ENCODE measurements around the gene C10orf143.

DNA sequence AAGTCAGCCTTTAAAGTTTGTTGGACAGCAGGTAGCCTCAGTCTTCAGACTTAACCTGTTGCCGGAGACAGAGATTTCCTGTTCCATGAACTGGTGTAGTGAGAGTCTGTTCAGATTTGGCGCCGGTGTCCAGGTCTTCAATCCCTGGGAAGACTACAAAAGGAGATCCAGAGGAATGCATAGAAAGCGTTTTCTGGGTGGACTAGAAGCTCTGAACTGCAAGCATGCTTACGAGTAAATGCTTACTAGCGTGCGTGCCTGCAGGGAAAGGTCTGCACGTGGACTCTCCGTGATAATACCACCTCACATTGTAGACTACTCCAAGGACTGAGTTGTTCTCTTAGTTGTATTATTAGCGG lies 26.4 kb upstream of the C10orf143 start:
- TF ChIP-seq, protein P1, sequence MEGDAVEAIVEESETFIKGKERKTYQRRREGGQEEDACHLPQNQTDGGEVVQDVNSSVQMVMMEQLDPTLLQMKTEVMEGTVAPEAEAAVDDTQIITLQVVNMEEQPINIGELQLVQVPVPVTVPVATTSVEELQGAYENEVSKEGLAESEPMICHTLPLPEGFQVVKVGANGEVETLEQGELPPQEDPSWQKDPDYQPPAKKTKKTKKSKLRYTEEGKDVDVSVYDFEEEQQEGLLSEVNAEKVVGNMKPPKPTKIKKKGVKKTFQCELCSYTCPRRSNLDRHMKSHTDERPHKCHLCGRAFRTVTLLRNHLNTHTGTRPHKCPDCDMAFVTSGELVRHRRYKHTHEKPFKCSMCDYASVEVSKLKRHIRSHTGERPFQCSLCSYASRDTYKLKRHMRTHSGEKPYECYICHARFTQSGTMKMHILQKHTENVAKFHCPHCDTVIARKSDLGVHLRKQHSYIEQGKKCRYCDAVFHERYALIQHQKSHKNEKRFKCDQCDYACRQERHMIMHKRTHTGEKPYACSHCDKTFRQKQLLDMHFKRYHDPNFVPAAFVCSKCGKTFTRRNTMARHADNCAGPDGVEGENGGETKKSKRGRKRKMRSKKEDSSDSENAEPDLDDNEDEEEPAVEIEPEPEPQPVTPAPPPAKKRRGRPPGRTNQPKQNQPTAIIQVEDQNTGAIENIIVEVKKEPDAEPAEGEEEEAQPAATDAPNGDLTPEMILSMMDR (IDR thresholded peaks at IDR 0.05): no peak
- TF ChIP-seq POLR2A (IDR thresholded peaks at IDR 0.05): no peak
